Psoas muscle (tissue), 8 donors: ENCODE results near the gene SLC23A2. TPM values are rescaled to one million over a fixed set of nuclear protein-coding genes. Genes with fewer than 3 reads are reported as not detected.

Source experiments
- ATAC-seq, 4 donors: fragments of 200-7000 bp; cut with Tn5 transposase; one replicate each; pipeline ENCODE4 v1.9.1; 2020; ENCODE audit warnings: moderate library complexity in 3 of 4, mild to moderate bottlenecking in 2 of 4
- DNase-seq, 2 donors: peaks; one replicate each; pipeline ENCODE4 v3.0.0-alpha.2; 2020
- H3K27ac ChIP-seq: fragments of 200-600 bp; one replicate; pipeline ENCODE4 v1.8.0; 2022
- H3K27me3 ChIP-seq, 3 donors: fragments of 200-600 bp in 1 of 3; one replicate each; pipeline versions ENCODE4 v1.6.1 to v1.8.0; 2013 to 2022; ENCODE audit warnings: low read length in 2 of 3, mild to moderate bottlenecking in 2 of 3, moderate library complexity in 1 of 3; ENCODE audit not compliant: insufficient read depth in 3 of 3
- H3K36me3 ChIP-seq, 2 donors: fragments of 200-600 bp in 1 of 2; one replicate each; pipeline versions ENCODE4 v1.6.1 to v1.8.0; 2013 to 2022; ENCODE audit warnings: low read depth in 1 of 2, mild to moderate bottlenecking in 1 of 2, moderate library complexity in 1 of 2; ENCODE audit not compliant: insufficient read depth in 1 of 2
- H3K4me1 ChIP-seq: fragments of 200-600 bp; one replicate; pipeline ENCODE4 v1.8.0; 2022
- H3K4me3 ChIP-seq: fragments of 200-600 bp; one replicate; pipeline ENCODE4 v1.8.0; 2022; ENCODE audit warnings: mild to moderate bottlenecking
- H3K9me3 ChIP-seq: fragments of 200-600 bp; one replicate; pipeline ENCODE4 v1.8.0; 2022
- CTCF ChIP-seq: fragments of 200-600 bp; IDR thresholded peaks from one replicate; pipeline ENCODE4 v1.8.0; 2022; ENCODE audit warnings: antibody characterized with exemption
- WGBS, 3 donors: extraction: QIAGEN DNeasy Blood & Tissue Kit; methylation state at CpG; one replicate each; pipeline versions ENCODE4 v1.1.6 to v1.1.7; 2013; 5-methylcytosine and 5-hydroxymethylcytosine counted together
- intact Hi-C, 2 donors: fragments of 100-400 bp; cut with DNase I; formaldehyde crosslinking; loops; one replicate each; pipeline versions ENCODE4 v1.11.0 to v1.14.2; 2022
- polyA plus RNA-seq, 3 donors: library from polyadenylated mRNA; stranded (reverse); fragments of 200-250 nt; gene quantifications; one replicate each; pipeline ENCODE4 v1.2.3, GENCODE V29; 2013
- total RNA-seq, 4 donors: library from RNA; stranded (reverse); fragmentation: NEBNext Ultra II Directional in 2 of 4; extraction: Animal tissue kit (Norgen Biotek cat#: 25700) in 2 of 4; gene quantifications; one replicate each; pipeline versions ENCODE4 v1.2.1 to v1.2.4, GENCODE V29; 2021 to 2023
- donor health status: healthy with polysubstance abuse.
- donor health status: DM: no; HTN: no; CAD: no; lungs with moderate emphysema.
- donor health status: Bipolar disorder and iron deficiency.
- donor health status: healthy.
- donor health status: DM: yes; HTN: yes; CAD: no.
- donor health status: DM: no; HTN: no; CAD: no.
- donor health status: DM: no; HTN: no; CAD: no.
- donor health status: DM: yes; HTN: yes; CAD: no.

SLC23A2 gene
- total and polyA plus RNA-seq, 7 donors = 0.87 to 4.9 (median 3.4) TPM

GRCh38 chr20:4891997-4892396 lies 109.3 kb downstream of the SLC23A2 start:
- Histone ChIP-seq H3K4me3 (no peak overlapping the region), H3K36me3 (peaks cover 0 to 17% of the 10 kb centered on the region in 2 donors), H3K27ac (no peak overlapping the region), H3K4me1 (no peaks in the 10 kb centered on the region), H3K9me3 (no peaks in the 10 kb centered on the region), H3K27me3 (no peaks in the 10 kb centered on the region)
- intact Hi-C loops = no loop called here
- WGBS, 3 donors = 93 to 98% (median 95%) methylated on average over 6 of the region's 6 CpGs
- DNase-seq (no peak), ATAC-seq (no peak)
- no peak for TF ChIP-seq CTCF

GRCh38 chr20:4891190-4891763 lies 110.0 kb downstream of the SLC23A2 start:
- TF ChIP-seq CTCF = no peak
- Histone ChIP-seq H3K4me1 (no peaks in the 10 kb centered on the region), H3K27ac (no peak overlapping the region), H3K9me3 (no peaks in the 10 kb centered on the region), H3K4me3 (no peak overlapping the region), H3K36me3 (peaks cover 0 to 17% of the 10 kb centered on the region in 2 donors), H3K27me3 (no peaks in the 10 kb centered on the region)
- ATAC-seq (no peak), DNase-seq (no peak)
- WGBS, 3 donors = 94 to 99% (median 96%) methylated on average over 7 of the region's 7 CpGs
- intact Hi-C loops = no loop called here

- peaks cover 0 to 19% of the 10 kb centered on the region in 2 donors for H3K36me3 ChIP-seq
- ATAC-seq (no peak), DNase-seq (no peak)
- no peaks in the 10 kb centered on the region for H3K9me3 ChIP-seq
- intact Hi-C loops = no loop called here
- no peaks in the 10 kb centered on the region for H3K27me3 ChIP-seq
- 90 to 92% (median 90%) methylated on average over 7 of the region's 7 CpGs for WGBS, 3 donors
- no peak for TF ChIP-seq CTCF
- no peak overlapping the region for H3K27ac ChIP-seq
- no peaks in the 10 kb centered on the region for H3K4me1 ChIP-seq
- no peak overlapping the region for H3K4me3 ChIP-seq
Measured at GRCh38 chr20:4889446-4889845, 111.9 kb downstream of the SLC23A2 start.

GRCh38 chr20:4887586-4887985 lies 113.7 kb downstream of the SLC23A2 start:
- WGBS, 3 donors = 70 to 84% (median 79%) methylated on average over 11 of the region's 11 CpGs
- Histone ChIP-seq H3K27ac (no peak overlapping the region), H3K4me3 (no peak overlapping the region), H3K4me1 (no peaks in the 10 kb centered on the region), H3K27me3 (no peaks in the 10 kb centered on the region), H3K36me3 (peaks cover 4 to 37% of the 10 kb centered on the region in 2 donors), H3K9me3 (no peaks in the 10 kb centered on the region)
- DNase-seq = no peak
- TF ChIP-seq CTCF = no peak
- intact Hi-C loops = no loop called here
- no peak for ATAC-seq
